AG10803 (cell line): ENCODE data around the gene IL16.

Experiments used
- DNase-seq: peaks from one replicate; pipeline ENCODE4 v3.0.0; 2010; ENCODE audit warnings: low read depth
- H3K4me3 ChIP-seq: 2 replicates; pipeline ENCODE4 v1.5.1; 2011; ENCODE audit warnings: mild to moderate bottlenecking, low read length, control low read depth
- TF ChIP-seq, protein P1 (sequence below): conservative IDR thresholded peaks from 2 replicates; pipeline ENCODE4 v1.5.1; 2011; ENCODE audit warnings: mild to moderate bottlenecking, low read length, control low read depth, inconsistent platforms

The IL16 gene

GRCh38 chr15:81182756-81183438 is 13.8 kb upstream of the IL16 start:
- no peak for DNase-seq
- TF ChIP-seq, protein P1, sequence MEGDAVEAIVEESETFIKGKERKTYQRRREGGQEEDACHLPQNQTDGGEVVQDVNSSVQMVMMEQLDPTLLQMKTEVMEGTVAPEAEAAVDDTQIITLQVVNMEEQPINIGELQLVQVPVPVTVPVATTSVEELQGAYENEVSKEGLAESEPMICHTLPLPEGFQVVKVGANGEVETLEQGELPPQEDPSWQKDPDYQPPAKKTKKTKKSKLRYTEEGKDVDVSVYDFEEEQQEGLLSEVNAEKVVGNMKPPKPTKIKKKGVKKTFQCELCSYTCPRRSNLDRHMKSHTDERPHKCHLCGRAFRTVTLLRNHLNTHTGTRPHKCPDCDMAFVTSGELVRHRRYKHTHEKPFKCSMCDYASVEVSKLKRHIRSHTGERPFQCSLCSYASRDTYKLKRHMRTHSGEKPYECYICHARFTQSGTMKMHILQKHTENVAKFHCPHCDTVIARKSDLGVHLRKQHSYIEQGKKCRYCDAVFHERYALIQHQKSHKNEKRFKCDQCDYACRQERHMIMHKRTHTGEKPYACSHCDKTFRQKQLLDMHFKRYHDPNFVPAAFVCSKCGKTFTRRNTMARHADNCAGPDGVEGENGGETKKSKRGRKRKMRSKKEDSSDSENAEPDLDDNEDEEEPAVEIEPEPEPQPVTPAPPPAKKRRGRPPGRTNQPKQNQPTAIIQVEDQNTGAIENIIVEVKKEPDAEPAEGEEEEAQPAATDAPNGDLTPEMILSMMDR = peak; percentile 46
- H3K4me3 ChIP-seq = peak overlapping the region; percentile 47

- TF ChIP-seq, protein P1 = no peak
- H3K4me3 ChIP-seq = peak overlapping the region; percentile 47
- no peak for DNase-seq
Measured at GRCh38 chr15:81183439-81183775, 13.3 kb upstream of the IL16 start.

DNA sequence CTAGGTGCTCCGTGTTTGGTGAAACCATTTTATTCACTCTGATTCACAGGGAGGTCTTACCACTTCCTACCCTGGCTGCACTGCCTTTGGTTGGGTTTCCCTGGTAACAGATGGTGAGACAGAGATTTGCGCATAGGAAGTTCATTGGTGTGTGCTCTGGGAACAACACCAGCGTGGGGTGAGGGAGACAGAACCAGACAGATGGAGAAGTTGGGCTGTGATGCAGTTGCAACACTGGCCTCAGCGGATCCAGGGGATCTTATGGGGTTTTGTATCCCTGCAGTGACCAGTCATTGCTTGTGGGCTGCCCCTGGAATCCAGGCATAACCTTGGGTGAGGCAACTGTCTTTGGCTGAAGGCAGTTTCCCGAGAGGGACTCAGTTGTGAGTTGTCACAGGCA is 12.5 kb upstream of the IL16 start:
- DNase-seq = peak; percentile 96
- no peak overlapping the region for H3K4me3 ChIP-seq
- TF ChIP-seq, protein P1 = no peak

- H3K4me3 ChIP-seq = no peak overlapping the region
- no peak for DNase-seq
- TF ChIP-seq, protein P1 = no peak
Measured at GRCh38 chr15:81185631-81186295, 10.9 kb upstream of the IL16 start.

- TF ChIP-seq, protein P1 = no peak
- no peak for DNase-seq
- no peak overlapping the region for H3K4me3 ChIP-seq
Measured at GRCh38 chr15:81188354-81188753, 8.3 kb upstream of the IL16 start.

GRCh38 chr15:81189583-81190283 is 6.9 kb upstream of the IL16 start:
- DNase-seq = peak; percentile 99
- no peak overlapping the region for H3K4me3 ChIP-seq
- TF ChIP-seq, protein P1 = no peak
